GM12878 (cell line): ENCODE results near the gene ATP5F1D. TPM values are rescaled to one million over a fixed set of nuclear protein-coding genes. Genes with fewer than 3 reads are reported as not detected.
A peak's percentile ranks its signal among the peaks of the same experiment; 100 is the strongest.

Experiments used
- BACH1 ChIP-seq: fragments of 450-650 bp; IDR thresholded peaks from 2 replicates; pipeline ENCODE4 v1.6.1; 2017; ENCODE audit warnings: mild to moderate bottlenecking, borderline replicate concordance
- BHLHE40 ChIP-seq, 2 experiments: fragments of 450-650 bp in 1 of 2; IDR thresholded peaks; 2 replicates each; pipeline ENCODE4 v1.6.1; 2011 to 2017; ENCODE audit warnings: low read depth in 2 of 2, borderline replicate concordance in 1 of 2, improper control_type of control experiment in 1 of 2, low read length in 1 of 2, mild to moderate bottlenecking in 1 of 2
- CREB1 ChIP-seq: IDR thresholded peaks from 2 replicates; pipeline ENCODE4 v1.6.1; 2012; ENCODE audit warnings: low read depth, mild to moderate bottlenecking, inconsistent platforms
- CTCF ChIP-seq, 3 experiments: IDR thresholded peaks in 2 of 3; conservative IDR thresholded peaks in 1 of 3; 2 replicates each; pipeline ENCODE4 v1.5.1; 2011; ENCODE audit warnings: low read depth in 3 of 3, low read length in 3 of 3, mild to moderate bottlenecking in 3 of 3, control low read depth in 2 of 3, moderate library complexity in 2 of 3, inconsistent platforms in 1 of 3, mixed read lengths in 1 of 3; ENCODE audit not compliant: control insufficient read depth in 2 of 3, insufficient read depth in 1 of 3; ENCODE audit errors: extremely low read depth in 1 of 3
- EGR1 ChIP-seq, 2 experiments: IDR thresholded peaks; 1 replicate in 1 of 2; 2 replicates in 1 of 2; pipeline ENCODE4 v1.6.1; 2011 to 2012; ENCODE audit warnings: low read depth in 2 of 2, low read length in 2 of 2, borderline replicate concordance in 1 of 2, mild to moderate bottlenecking in 1 of 2, moderate library complexity in 1 of 2
- GATAD2B ChIP-seq: fragments of 450-650 bp; conservative IDR thresholded peaks from 2 replicates; pipeline ENCODE4 v1.6.1; 2017; ENCODE audit warnings: low read depth, mild to moderate bottlenecking, moderate library complexity
- IRF4 ChIP-seq: IDR thresholded peaks from 2 replicates; pipeline ENCODE4 v1.6.1; 2011; ENCODE audit warnings: low read depth, low read length
- KLF5 ChIP-seq: fragments of 450-650 bp; IDR thresholded peaks from 2 replicates; pipeline ENCODE4 v1.6.1; 2014; ENCODE audit warnings: mild to moderate bottlenecking; ENCODE audit not compliant: partially characterized antibody
- MYB ChIP-seq: fragments of 150-350 bp; IDR thresholded peaks from 2 replicates; pipeline ENCODE4 v1.6.1; 2014; ENCODE audit warnings: mild to moderate bottlenecking, low read depth, low read length, borderline replicate concordance
- NBN ChIP-seq: fragments of 450-650 bp; IDR thresholded peaks from 2 replicates; pipeline ENCODE4 v1.6.1; 2016
- NR2F1 ChIP-seq: fragments of 450-650 bp; conservative IDR thresholded peaks from 2 replicates; pipeline ENCODE4 v1.6.1; 2017; ENCODE audit warnings: mild to moderate bottlenecking
- PML ChIP-seq: IDR thresholded peaks from 2 replicates; pipeline ENCODE4 v1.6.1; 2012; ENCODE audit warnings: low read length, inconsistent platforms
- POLR2A ChIP-seq: IDR thresholded peaks from 2 replicates; pipeline ENCODE4 v1.6.1; 2011; ENCODE audit warnings: low read depth, mild to moderate bottlenecking, low read length
- POLR2AphosphoS2 ChIP-seq: IDR thresholded peaks from 2 replicates; pipeline ENCODE4 v1.6.1; 2011; ENCODE audit warnings: low read depth, mild to moderate bottlenecking, low read length, improper control_type of control experiment, moderate library complexity
- POLR2AphosphoS5 ChIP-seq: IDR thresholded peaks from 2 replicates; pipeline ENCODE4 v1.6.1; 2011; ENCODE audit warnings: mild to moderate bottlenecking, low read length, inconsistent platforms
- POU2F2 ChIP-seq: IDR thresholded peaks from 3 replicates; pipeline ENCODE4 v1.6.1; 2011; ENCODE audit warnings: low read depth, mild to moderate bottlenecking, low read length, borderline replicate concordance
- PRDM15 ChIP-seq: fragments of 450-650 bp; formaldehyde crosslinking; IDR thresholded peaks from 2 replicates; pipeline ENCODE4 v1.4.0; 2020; ENCODE audit warnings: mild to moderate bottlenecking, moderate library complexity
- RAD51 ChIP-seq: fragments of 450-650 bp; IDR thresholded peaks from 2 replicates; pipeline ENCODE4 v1.6.1; 2016; ENCODE audit warnings: moderate library complexity, mild to moderate bottlenecking, inconsistent platforms
- RELA ChIP-seq: fragments of 450-650 bp; IDR thresholded peaks from 2 replicates; pipeline ENCODE4 v1.8.0; 2014; ENCODE audit warnings: borderline replicate concordance; ENCODE audit not compliant: partially characterized antibody
- RELB ChIP-seq: fragments of 450-650 bp; IDR thresholded peaks from 2 replicates; pipeline ENCODE4 v1.6.1; 2017; ENCODE audit warnings: low read depth, mild to moderate bottlenecking, moderate library complexity
- SMAD5 ChIP-seq: IDR thresholded peaks from 2 replicates; pipeline ENCODE4 v1.6.1; 2016; ENCODE audit warnings: antibody characterized with exemption, low read depth
- SMC3 ChIP-seq: IDR thresholded peaks from 2 replicates; pipeline ENCODE4 v1.6.1; 2011; ENCODE audit warnings: low read length, improper control_type of control experiment, borderline replicate concordance
- STAT1 ChIP-seq: fragments of 450-650 bp; conservative IDR thresholded peaks from 2 replicates; pipeline ENCODE4 v1.6.1; 2014; ENCODE audit warnings: antibody characterized with exemption, mild to moderate bottlenecking
- TAF1 ChIP-seq: IDR thresholded peaks from 2 replicates; pipeline ENCODE4 v1.6.1; 2011; ENCODE audit warnings: mild to moderate bottlenecking, low read depth, low read length, borderline replicate concordance
- polyA plus RNA-seq, 11 experiments: library from polyadenylated mRNA; depleted of rRNA in 4 of 11; unstranded in 6 of 11; stranded (reverse) in 5 of 11; fragments of >200 nt; fragmentation: Nextera tagmentation in 4 of 11; fragmentation: Illumina TruSeq in 1 of 11; extraction: Ambion mirVana in 4 of 11; extraction: Trizol in 1 of 11; gene quantifications; 1 replicate in 1 of 11; 2 replicates in 10 of 11; pipeline versions ENCODE4 v1.2.1 to v1.2.3, GENCODE V29; 2011 to 2016; ENCODE audit warnings: inconsistent platforms in 2 of 11, missing spikeins in 2 of 11, low read depth in 1 of 11
- total RNA-seq, 4 experiments: library from RNA; depleted of rRNA in 3 of 4; stranded (reverse); fragments of >200 nt in 3 of 4; fragmentation: Illumina TruSeq in 1 of 4; extraction: Trizol in 1 of 4; gene quantifications; 2 replicates each; pipeline versions ENCODE4 v1.2.1 to v1.2.3, GENCODE V29; 2013 to 2021

The ATP5F1D gene
- total and polyA plus RNA-seq, 10 of the 15 experiments (the other 5 are each of a cell fraction or from before 2014, with no cell fraction given): 7.2 to 357 (median 49.5) TPM

- TF ChIP-seq RELB (0 out of 2 replicates have a peak, but pooled peaks have one; percentile 31), EGR1 (IDR thresholded peaks at IDR 0.05; ENCODE audit: borderline replicate concordance in 1 of 2, low read depth in 2 of 2, low read length in 2 of 2) (0 out of 3 replicates have a peak, but pooled peaks of 1 of the 2 experiments have one; percentile 11), RELA (no peak), CREB1 (peak; percentile 55; the same call in 1 of the 2 replicates), POLR2AphosphoS5 (peak; percentile 91), BACH1 (peak; percentile 17; the same call in 1 of the 2 replicates), POU2F2 (peak; percentile 39; the same call in 1 of the 3 replicates), POLR2A (peak; percentile 91), GATAD2B (peak; percentile 82; the same call in 1 of the 2 replicates), PML (0 out of 2 replicates have a peak, but pooled peaks have one; percentile 56), CTCF (IDR thresholded peaks at IDR 0.05 in 2 of 3, conservative IDR thresholded peaks at IDR 0.05 in 1 of 3; ENCODE audit: control insufficient read depth in 2 of 3, extremely low read depth in 1 of 3, insufficient read depth in 1 of 3, low read depth in 3 of 3, low read length in 3 of 3) (peak; percentile 40 to 56 (median 46); a peak in 5 of 6 replicates), TAF1 (peak; percentile 55; the same call in 1 of the 2 replicates), PRDM15 (CRISPR knock-in tag) (no peak), SMC3 (no peak), NR2F1 (peak; percentile 38; the same call in 1 of the 2 replicates), KLF5 (no peak), IRF4 (no peak), POLR2AphosphoS2 (peak; percentile 87; the same call in 1 of the 2 replicates), RAD51 (no peak), SMAD5 (peak; percentile 83), STAT1 (no peak), BHLHE40 (IDR thresholded peaks at IDR 0.05; ENCODE audit: borderline replicate concordance in 1 of 2, low read depth in 2 of 2, low read length in 1 of 2) (peak; percentile 43 to 60; a peak in 3 of 4 replicates), NBN (peak; percentile 66; the same call in 1 of the 2 replicates), MYB (no peak)
Observed at GRCh38 chr19:1248139-1248785, 6.7 kb downstream of the ATP5F1D start, which contains the start of gene MIDN (continued).
